NOMO-1 treated with DMSO at 0.1 percent for 48 hours (cell line): Measurements from ENCODE around the gene ZNF491.
"Not testable (repeated sequence)": the region's sequence is repeated elsewhere in the genome, so short reads cannot be mapped to it uniquely, and the experiment has no call there.

Experiments
- DNase-seq: peaks from one replicate; lab custom pipeline; 2025; ENCODE audit not compliant: unreplicated experiment; lab: John Stamatoyannopoulos, UW

The ZNF491 gene

DNA sequence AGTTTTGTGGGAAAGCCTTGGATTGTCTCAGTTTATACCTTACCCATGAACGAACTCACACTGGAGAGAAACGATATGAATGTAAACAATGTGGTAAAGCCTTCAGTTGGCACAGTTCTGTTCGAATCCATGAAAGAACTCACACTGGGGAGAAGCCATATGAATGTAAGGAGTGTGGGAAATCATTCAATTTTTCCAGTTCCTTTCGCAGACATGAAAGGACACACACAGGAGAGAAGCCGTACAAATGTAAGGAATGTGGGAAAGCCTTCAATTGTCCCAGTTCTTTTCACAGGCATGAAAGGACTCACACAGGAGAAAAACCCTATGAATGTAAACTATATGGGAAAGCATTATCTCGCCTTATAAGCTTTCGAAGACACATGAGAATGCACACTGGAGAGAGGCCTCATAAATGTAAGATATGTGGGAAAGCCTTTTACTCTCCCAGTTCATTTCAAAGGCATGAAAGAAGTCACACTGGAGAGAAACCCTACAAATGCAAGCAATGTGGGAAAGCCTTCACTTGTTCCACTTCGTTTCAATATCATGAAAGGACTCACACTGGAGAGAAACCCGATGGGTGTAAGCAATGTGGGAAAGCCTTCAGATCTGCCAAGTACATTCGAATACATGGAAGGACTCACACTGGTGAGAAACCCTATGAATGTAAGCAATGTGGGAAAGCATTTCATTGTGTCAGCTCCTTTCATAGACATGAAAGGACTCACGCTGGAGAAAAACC lies 8.2 kb downstream of the ZNF491 start:
- no peak for DNase-seq

DNA sequence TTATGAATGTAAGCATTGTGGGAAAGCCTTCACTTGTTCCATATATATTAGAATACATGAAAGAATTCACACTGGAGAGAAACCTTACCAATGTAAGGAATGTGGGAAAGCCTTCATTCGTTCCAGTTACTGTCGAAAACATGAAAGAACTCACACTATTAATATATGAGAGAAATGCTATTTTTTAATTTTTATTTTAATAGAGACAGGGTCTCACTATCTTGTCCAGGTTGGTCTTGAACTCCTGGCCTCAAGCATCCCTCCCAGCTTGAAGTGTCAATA lies 8.7 kb downstream of the ZNF491 start:
- no peak for DNase-seq

DNA sequence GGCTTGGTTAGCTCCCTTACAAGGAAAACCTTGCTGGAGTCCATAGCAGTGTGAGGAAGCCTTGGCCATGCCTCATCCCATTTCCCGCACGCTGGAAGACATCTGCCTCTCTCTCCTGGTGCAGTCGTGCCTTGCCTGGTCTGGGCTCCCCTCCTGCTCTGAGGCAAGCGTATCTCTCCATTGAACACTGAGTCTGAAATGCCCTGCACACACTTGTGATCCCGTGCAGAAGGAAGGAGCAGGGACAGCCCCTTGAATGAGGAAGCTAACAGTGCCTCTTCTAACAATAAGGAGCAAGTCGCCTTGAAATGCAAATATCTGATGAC lies 15.3 kb downstream of the ZNF491 start:
- DNase-seq: no peak

DNA sequence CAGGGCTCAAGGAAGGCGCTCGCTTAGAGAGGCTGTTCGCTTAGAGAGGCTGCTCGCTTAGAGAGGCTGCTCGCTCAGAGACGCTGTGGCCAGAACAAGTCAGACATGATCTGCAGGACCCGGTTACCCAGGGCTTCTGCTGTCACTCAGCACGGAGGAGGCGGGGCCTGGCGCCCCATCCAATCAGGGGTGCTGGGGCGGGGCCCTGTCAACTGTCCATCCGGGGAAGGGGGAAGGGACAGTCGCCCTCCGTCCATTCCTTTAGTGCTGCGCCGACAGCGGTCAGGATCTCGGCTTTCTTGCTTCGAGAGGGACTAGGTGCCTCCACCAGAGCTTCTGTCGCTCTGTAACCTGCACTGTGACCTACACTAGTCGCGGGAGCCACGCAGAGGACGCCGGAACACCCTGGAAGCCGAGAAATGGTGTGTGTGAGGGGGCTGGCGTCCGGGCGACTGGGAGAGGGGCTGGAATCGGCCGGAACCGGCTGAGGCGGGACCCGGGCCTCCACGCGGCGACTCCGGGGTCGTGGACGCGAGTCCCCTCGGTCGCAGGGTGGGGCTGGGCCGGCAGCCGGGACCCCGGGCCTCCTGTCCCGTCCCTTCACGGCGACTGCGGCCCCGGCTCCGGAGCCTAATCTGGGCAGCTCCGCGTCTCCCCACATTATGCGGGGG lies 15.8 kb downstream of the ZNF491 start, which contains the start of gene ZNF440:
TSS of gene ZNF440 (plus strand) at position 245 of the 671 bp plus-strand sequence. CDS start at position 420, 175 bp downstream.
- peak; percentile 92 for DNase-seq

DNA sequence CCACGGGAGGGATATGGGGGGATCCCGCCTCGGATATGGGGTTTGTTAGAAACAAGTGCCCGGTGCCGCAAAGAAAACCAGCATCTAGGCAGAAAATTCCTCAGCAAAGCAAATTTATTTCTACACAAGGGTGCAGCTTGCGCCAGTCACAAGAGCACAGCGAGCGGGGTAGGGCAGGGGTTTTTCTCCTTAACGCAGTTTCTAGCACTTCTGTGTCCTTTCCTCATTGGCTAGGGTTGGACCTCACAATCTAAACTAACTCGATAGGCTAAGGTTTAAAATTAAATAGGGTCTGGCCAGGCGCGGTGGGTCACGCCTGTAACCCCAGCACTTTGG lies 16.3 kb downstream of the ZNF491 start:
- no peak for DNase-seq

DNA sequence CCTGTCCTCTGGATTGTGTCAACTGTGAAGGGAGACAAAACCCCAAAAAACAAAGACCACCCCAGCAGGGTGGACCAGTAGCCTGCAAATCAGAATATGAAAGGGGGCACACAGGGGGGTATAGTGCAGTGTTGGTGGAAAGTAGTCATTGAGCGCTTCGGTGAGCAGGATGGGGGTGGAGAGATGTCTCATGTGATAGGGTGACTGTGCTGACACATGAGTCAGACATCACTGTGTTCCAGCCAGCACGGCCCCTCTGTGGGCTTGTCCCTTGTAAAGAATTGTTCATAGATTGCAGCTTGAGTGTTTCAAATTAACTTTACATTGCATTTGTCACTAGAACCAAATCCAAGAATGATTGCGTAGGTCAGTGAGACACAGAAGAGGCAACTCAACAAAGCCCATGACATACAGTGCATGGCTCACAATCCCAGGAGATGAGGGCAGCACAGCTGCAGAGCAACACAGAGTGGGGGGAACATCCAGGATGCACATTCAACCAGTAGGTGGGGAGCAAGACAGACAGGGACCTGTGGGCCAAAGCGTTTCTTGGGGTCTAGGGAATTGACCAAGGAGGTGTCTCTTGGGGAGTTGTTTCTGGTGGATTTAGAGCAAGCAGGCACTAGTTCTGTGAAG lies 23.3 kb downstream of the ZNF491 start:
- DNase-seq: no peak

DNA sequence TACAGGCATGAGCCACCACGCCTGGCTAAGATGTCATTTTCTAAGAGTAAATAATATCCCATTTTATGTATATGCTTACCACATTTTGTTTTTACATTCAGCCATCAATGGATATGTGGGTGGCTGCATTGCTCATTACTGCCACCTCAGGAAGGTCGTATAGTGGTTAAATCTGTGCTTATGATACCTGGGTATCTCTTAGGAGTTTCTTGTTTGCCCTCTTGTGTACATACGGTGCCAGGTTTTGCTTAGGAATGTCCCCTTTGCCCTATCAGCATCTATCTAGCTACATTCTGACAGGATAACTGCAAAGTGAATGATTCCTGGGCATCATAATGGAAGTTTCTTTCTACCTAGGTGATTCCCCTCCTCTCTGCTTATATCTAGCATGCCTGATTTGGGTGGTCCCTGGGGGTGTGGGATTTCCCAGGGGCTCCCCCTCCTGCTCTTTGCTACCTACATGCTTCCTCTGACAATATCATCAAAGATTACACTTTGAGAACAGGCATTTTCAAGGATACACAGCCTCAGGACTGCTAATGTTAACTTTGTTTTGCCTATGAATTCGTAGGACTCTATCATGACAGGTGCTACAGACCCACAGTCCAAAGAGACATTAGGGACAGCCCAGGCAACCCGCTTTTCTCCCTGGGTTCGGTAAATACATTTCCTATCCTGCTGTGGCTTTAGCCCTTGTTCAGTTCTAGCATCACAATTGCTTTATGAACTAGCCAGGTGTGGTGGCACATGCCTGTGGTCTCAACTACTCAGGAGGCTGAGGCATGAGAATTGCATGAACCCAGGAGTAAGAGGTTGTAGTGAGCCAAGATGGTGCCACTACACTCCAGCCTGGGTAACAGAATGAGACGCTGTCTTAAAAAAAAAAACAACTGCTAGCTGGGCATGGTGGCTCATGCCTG lies 30.9 kb downstream of the ZNF491 start:
- not testable (repeated sequence) for DNase-seq

DNA sequence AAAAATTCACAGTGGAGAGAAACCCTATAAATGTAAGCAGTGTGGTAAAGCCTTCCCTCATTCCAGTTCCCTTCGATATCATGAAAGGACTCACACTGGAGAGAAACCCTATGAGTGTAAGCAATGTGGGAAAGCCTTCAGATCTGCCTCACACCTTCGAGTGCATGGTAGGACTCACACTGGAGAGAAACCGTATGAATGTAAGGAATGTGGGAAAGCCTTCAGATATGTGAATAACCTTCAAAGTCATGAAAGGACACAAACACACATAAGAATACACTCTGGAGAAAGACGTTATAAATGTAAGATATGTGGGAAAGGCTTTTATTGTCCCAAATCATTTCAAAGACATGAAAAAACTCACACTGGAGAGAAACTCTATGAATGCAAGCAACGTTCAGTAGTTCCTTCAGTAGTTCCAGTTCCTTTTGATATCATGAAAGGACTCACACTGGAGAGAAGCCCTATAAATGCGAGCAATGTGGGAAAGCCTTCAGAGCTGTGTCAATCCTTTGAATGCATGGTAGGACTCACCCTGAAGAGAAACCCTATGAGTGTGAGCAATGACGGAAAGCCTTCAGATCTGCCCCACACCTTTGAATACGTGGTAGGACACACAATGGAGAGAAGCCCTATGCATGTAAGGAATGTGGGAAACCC lies 34.1 kb downstream of the ZNF491 start:
- DNase-seq: no peak

DNA sequence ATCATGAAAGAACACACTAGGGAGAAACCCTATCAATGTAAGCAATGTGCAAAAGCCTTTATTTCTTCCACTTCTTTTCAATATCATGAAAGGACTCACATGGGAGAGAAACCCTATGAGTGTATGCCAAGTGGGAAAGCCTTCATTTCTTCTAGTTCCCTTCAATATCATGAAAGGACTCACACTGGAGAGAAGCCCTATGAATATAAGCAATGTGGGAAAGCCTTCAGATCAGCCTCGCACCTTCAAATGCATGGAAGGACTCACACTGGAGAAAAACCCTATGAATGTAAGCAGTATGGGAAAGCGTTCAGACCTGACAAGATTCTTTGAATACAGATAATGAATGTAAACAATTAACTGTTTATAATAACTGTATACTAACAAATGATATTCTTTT lies 35.2 kb downstream of the ZNF491 start:
- no peak for DNase-seq

DNA sequence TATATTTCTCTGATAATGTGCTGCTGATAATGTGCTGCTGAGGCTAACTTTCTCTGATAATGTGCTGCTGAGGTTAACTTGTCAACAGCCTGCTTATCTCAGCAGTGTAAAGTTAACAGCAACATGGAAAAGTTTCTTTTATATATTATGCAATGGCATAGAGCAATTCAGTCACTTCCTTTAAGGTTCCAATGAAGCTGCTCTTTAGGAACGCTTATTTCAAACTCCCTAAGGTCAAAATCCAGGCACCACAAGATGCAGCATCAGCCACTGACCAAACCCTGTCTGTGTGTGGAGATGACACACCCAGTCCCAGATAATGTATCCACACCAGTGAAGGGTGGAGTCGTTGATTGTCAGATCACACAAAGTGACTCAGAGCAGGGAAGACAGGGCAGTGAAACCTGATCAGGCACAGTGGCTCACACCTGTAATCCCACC lies 37.3 kb downstream of the ZNF491 start:
- not testable (repeated sequence) for DNase-seq

DNA sequence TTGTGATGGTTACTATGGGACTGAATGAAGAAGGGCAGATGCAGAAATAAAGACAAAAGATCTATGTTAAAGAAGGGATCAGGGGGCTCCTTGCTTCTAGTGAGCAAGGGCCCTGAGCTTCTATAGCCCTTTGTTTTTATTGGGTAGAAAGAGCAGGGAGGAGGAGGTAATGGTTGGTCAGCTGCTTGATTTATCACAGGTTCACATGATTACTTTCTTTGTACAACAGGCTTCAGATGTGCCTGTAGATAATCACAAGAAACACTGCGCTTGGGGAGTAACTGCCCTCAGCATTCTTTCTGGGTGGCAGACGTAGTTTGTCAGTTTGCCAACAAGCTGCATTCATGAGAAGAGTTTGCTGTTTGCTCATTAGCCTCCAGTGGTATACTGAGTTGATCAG lies 45.4 kb downstream of the ZNF491 start:
- no peak for DNase-seq

DNA sequence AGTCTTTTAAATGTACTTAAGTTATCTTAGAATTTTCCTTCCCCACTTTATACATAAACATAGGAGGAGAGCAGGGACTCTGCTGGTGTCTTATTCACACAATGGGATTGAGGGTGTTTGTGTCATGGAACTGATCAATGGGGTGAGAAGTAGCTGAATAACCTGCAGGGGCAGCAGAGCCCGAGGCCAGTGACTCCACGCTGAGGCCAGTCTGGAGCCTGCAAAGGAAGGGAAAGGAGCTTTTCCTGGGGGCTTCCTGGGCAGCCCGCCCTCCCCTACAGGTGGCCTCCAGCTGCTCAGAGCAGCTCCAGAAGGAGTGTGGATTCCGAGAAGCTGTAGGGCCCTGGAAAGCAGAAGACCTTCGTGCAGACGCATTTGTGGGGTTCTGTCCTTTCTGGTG lies 49.3 kb downstream of the ZNF491 start:
- DNase-seq: not testable (repeated sequence)

DNA sequence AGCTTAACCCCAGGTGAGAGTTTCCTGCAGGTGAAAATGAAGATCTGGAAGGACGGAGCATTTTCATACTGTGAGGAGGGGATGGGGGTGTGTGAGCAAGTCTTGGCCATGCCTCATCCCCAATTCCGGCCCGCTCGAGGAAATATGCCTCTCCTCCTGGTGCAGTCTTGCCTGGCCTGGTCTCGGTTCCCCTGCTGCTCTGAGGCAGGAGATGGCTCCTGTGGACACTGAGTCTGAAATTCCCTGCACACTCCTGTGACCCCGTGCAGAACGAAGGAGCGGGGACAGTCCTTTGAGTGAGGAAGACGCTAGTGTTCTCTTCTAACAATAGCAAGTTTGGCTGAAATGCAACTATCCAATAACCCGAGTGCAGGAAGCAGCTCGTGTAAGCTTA lies 49.9 kb downstream of the ZNF491 start:
- DNase-seq: no peak

DNA sequence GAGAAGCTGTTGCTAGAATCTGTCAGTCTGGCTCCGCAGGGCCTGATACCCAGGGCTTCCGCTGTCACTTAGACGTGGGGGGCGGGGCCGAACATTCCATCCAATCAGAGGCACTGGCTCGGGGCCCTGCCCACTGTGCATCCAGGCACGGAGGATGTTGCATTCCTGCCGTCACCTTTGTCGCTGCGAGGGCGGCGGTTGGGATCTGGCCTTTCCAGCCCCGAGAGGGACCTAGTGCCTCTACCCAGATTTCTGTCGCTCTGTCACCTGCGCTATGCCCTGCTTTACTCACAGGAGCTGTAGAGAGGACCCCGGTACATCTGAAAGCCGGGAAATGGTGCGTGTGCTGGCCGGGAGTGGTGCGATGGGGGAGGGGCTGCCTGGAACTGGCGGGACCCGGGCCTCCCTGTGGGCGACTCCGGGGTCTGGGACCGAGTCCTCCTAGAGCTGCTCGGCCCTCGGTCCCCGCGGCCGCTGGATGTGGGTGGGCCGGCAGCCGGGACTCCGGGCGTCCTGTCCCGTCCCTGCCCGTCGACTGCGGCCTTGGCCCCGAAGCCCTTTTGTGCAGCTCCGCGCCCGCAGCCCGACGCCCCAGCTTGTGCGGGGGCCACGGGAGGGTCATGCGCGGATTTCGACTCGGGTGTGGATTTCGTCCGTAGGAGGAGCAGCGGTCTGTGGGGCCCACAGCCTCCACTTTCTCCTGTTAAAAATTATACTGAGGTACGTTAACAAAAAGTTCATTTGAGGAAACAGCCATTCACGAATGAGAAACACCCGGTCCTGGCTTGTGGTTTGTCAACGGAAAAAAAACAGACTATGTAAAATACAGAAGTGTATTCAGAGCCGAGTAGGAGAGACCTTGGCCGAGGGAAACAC lies 50.5 kb downstream of the ZNF491 start, which contains the start of gene ZNF439:
TSS of gene ZNF439 (plus strand) at position 133 of the 876 bp plus-strand sequence. CDS start at position 275, 142 bp downstream.
- peak; percentile 56 for DNase-seq

DNA sequence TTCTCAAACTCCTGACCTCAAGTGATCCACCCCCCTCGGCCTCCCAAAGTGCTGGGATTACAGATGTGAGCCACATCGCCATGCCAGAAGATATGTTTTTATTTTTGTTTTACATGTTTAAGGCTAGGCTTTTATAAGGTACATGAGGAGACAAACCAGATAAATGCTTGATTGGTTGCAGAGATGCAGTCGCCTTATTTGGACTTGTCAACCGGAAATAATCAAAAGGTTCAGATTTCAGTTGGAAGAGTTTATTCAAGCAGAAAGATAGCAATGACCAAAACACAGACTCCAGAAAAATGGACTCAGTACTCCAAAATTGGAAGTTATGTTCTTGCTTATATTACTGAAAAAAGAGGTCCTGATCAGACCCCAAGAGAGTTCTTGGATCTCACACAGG lies 52.0 kb downstream of the ZNF491 start:
- not testable (repeated sequence) for DNase-seq

DNA sequence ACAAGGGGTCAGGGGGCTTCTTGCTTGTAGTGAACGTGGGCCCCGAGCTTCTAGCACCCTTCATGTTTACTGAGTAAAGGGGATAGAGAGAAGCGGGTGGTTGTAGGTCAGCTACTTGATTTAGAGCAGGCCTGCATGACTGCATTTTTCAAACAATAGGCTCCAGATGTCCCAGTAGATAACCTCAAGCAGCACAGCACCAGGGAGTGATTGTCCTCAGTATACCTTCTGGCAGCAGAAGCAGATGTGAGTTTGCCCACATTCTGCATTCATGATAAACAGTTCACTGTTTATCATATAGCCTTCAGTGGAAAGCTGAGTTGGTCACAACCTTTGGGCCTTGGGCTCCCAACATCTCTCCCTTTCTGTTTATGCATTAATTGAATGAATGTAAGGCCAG lies 55.0 kb downstream of the ZNF491 start:
- DNase-seq: no peak

DNA sequence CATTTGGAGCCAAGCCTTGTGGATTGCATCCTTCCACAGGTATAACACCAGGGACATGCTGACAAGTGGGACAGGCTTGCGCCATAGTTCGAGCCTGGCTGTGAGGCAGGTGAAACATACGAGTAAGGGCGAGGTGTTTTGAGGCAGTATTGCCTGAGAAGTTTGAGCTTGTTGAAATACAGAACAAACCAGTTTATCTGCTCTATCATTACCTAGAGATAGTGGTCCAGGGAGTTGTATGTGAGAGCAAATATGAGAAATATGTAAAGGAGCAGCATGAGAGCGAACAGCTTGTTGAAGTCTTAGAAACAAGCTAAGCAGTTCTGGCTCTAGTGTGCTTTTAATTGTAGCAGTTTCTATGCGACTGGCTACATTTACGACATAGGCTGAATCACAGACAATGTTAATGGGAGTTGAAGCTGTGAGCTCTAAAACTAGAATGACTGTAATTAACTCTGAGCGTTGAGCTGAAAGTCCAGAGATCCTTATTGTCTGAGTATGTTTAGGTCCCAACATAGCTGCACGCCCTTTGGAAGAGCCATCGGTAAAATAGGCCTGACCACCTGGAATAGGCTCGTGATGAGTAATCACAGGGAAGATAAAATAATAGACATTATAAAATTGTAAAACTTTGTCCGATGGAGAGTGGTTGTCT lies 58.4 kb downstream of the ZNF491 start:
- DNase-seq: no peak
